ENCODE results near the gene HMGN3.

- TF ChIP-seq CTCF (IDR thresholded peaks at IDR 0.05) (no peak), TEAD4 (IDR thresholded peaks at IDR 0.05; ENCODE audit: borderline replicate concordance, insufficient read depth) (no peak), EP300 (IDR thresholded peaks at IDR 0.05; ENCODE audit: borderline replicate concordance in 1 of 2, low read depth in 1 of 2, low read length in 1 of 2) (no peak), GATA2 (CRISPR knock-in tag; IDR thresholded peaks at IDR 0.05) (no peak), MXI1 (IDR thresholded peaks at IDR 0.05; ENCODE audit: low read depth, low read length) (no peak), YY1 (IDR thresholded peaks at IDR 0.05; ENCODE audit: low read depth) (no peak), PBX3 (IDR thresholded peaks at IDR 0.05) (no peak), TAF1 (IDR thresholded peaks at IDR 0.05; ENCODE audit: borderline replicate concordance, low read depth, low read length) (no peak), ZBTB33 (IDR thresholded peaks at IDR 0.05; ENCODE audit: borderline replicate concordance, low read depth) (no peak)
These were observed 47.9 kb downstream of the HMGN3 start for GRCh38 chr6:79186564-79186963.
